Panc1 (cell line): ENCODE data around the gene DPP8. TPM values are rescaled to one million over a fixed set of nuclear protein-coding genes. Genes with fewer than 3 reads are reported as not detected.
A peak's percentile ranks its signal among the peaks of the same experiment; 100 is the strongest.

ENCODE experiments used
- ATAC-seq: fragments of 200-7000 bp; cut with Tn5 transposase; 2 replicates; pipeline ENCODE4 v1.9.1; 2020; ENCODE audit warnings: mild to moderate bottlenecking, moderate library complexity
- BruUV-seq: library from RNA; stranded (reverse); fragments of 400-500 nt; replicated peaks from 2 replicates; lab custom pipeline; 2021; lab: Mats Ljungman, UMichigan
- CTCF ChIA-PET: fragments of 300-600 bp; sonication (Branson Sonifier 250); formaldehyde crosslinking; loops from one replicate; lab custom pipeline; 2022; ENCODE audit warnings: antibody characterized with exemption; lab: Charles Lee
- POLR2A ChIA-PET: fragments of 300-600 bp; sonication (Branson Sonifier 250); formaldehyde crosslinking; loops from one replicate; lab custom pipeline; 2022; ENCODE audit warnings: antibody characterized with exemption; lab: Charles Lee
- DNase-seq: peaks from one replicate; pipeline ENCODE4 v3.0.0-alpha.2; 2010; ENCODE audit warnings: low read depth, low spot score
- H3K27ac ChIP-seq: 2 replicates; pipeline ENCODE4 v1.5.1; 2011; ENCODE audit warnings: mild to moderate bottlenecking, low read length, inconsistent platforms
- H3K27me3 ChIP-seq: fragments of 200-500 bp; sonication (Bioruptor generic); 2 replicates; pipeline ENCODE4 v1.6.0; 2014; ENCODE audit warnings: low read length, inconsistent platforms; ENCODE audit not compliant: control insufficient read depth, insufficient read depth
- H3K36me3 ChIP-seq: fragments of 200-500 bp; sonication (Bioruptor generic); 2 replicates; pipeline ENCODE4 v1.5.1; 2014; ENCODE audit warnings: inconsistent platforms, mild to moderate bottlenecking, low read length, moderate library complexity; ENCODE audit not compliant: control insufficient read depth, insufficient read depth
- H3K4me1 ChIP-seq: 2 replicates; pipeline ENCODE4 v1.5.1; 2011; ENCODE audit warnings: inconsistent platforms, mild to moderate bottlenecking, low read length, moderate library complexity; ENCODE audit not compliant: control insufficient read depth, insufficient read depth
- H3K4me3 ChIP-seq, 2 experiments: 2 replicates each; pipeline ENCODE4 v1.5.1; 2011 to 2012; ENCODE audit warnings: low read depth in 2 of 2, low read length in 2 of 2, mild to moderate bottlenecking in 2 of 2, inconsistent platforms in 1 of 2, moderate library complexity in 1 of 2
- H3K9me3 ChIP-seq: fragments of 200-500 bp; sonication (Bioruptor generic); 2 replicates; pipeline ENCODE4 v1.5.1; 2014; ENCODE audit warnings: low read depth, mild to moderate bottlenecking, inconsistent platforms, low read length, moderate library complexity; ENCODE audit not compliant: control insufficient read depth, insufficient read depth
- POLR2AphosphoS5 ChIP-seq: IDR thresholded peaks from 2 replicates; pipeline ENCODE4 v1.6.1; 2012; ENCODE audit warnings: mild to moderate bottlenecking, low read depth, low read length, moderate library complexity
- SIN3A ChIP-seq: IDR thresholded peaks from 2 replicates; pipeline ENCODE4 v1.6.1; 2012; ENCODE audit warnings: low read depth, mild to moderate bottlenecking, low read length, moderate library complexity, borderline replicate concordance; ENCODE audit not compliant: insufficient read depth
- TCF7L2 ChIP-seq: IDR thresholded peaks from 2 replicates; pipeline ENCODE4 v1.6.1; 2011; ENCODE audit warnings: mild to moderate bottlenecking, low read depth, low read length, inconsistent platforms
- in situ Hi-C: cut with HindIII; loops from 2 replicates; pipeline ENCODE4 v1.10.0; 2016; ENCODE audit warnings: low sequenced_read_pairs, low pct_unique_long_range_greater_than_20kb
- intact Hi-C: fragments of 100-400 bp; cut with micrococcal nuclease; formaldehyde crosslinking; loops from one replicate; pipeline ENCODE4 v1.10.0; 2022; ENCODE audit not compliant: unreplicated experiment
- total RNA-seq: library from RNA; stranded (reverse); gene quantifications from one replicate; pipeline ENCODE4 v1.2.1, GENCODE V29; 2021; ENCODE audit not compliant: unreplicated experiment
- TF ChIP-seq, protein P1 (sequence below), 2 experiments: IDR thresholded peaks; 2 replicates each; pipeline ENCODE4 v1.6.1; 2011 to 2012; ENCODE audit warnings: low read depth in 2 of 2, control low read depth in 1 of 2, low read length in 1 of 2, mild to moderate bottlenecking in 1 of 2, moderate library complexity in 1 of 2; ENCODE audit not compliant: insufficient read depth in 1 of 2
- TF ChIP-seq, protein P2 (sequence below): fragments of 450-650 bp; IDR thresholded peaks from 2 replicates; pipeline ENCODE4 v1.5.1; 2017; ENCODE audit warnings: mild to moderate bottlenecking

DPP8 gene
- total RNA-seq, 1 experiment from 2014 or later = 36.2 TPM

DNA sequence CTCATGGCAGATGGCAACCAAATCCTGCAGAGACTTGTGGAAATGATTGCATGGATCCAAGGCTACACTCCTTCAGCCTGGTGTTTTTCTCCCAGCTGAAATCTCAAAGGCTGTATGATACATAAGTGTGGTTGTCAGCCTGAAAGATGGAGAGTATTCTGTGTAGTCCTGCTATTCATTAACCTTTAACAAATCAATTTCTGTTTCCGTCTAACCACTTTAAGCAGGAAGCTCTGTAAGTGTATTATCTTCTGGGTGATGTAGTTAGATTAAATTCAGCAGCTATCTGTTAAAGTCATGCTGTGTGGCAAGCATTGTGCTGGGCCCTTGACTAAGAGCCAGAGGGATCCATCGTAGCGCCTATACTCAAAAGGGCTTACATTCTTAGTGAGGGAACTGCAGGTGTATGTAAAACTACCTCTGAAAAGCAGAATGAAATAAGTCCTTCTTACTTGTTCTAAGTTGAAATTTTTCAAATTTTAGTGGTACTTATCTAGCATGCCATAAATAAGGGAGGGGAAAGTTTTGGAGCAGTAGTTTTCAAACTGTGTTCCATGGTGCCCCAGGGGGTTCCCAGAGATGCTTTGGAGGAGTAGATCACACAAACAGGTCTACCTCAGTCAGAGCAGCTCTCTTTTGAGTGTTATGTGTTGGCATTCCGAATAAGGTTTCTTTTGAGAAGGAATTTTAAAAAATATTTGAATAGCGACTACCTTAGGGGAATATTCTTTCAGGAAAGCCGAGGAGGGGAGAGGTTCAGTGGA is 41.7 kb upstream of the DPP8 start:
- in situ Hi-C loops (no loop called here), intact Hi-C loops (no loop called here)
- DNase-seq (no peak), ATAC-seq (no peak)
- CTCF ChIA-PET = no interaction called here
- Histone ChIP-seq H3K4me3 (no peak overlapping the region), H3K27ac (no peak overlapping the region), H3K27me3 (no peaks in the 10 kb centered on the region), H3K9me3 (no peaks in the 10 kb centered on the region), H3K4me1 (no peaks in the 10 kb centered on the region; the same call in 1 of the 2 replicates), H3K36me3 (peaks cover 13% of the 10 kb centered on the region)
- no peak for TF ChIP-seq TCF7L2
- no peak for TF ChIP-seq POLR2AphosphoS5
- TF ChIP-seq, protein P1, sequence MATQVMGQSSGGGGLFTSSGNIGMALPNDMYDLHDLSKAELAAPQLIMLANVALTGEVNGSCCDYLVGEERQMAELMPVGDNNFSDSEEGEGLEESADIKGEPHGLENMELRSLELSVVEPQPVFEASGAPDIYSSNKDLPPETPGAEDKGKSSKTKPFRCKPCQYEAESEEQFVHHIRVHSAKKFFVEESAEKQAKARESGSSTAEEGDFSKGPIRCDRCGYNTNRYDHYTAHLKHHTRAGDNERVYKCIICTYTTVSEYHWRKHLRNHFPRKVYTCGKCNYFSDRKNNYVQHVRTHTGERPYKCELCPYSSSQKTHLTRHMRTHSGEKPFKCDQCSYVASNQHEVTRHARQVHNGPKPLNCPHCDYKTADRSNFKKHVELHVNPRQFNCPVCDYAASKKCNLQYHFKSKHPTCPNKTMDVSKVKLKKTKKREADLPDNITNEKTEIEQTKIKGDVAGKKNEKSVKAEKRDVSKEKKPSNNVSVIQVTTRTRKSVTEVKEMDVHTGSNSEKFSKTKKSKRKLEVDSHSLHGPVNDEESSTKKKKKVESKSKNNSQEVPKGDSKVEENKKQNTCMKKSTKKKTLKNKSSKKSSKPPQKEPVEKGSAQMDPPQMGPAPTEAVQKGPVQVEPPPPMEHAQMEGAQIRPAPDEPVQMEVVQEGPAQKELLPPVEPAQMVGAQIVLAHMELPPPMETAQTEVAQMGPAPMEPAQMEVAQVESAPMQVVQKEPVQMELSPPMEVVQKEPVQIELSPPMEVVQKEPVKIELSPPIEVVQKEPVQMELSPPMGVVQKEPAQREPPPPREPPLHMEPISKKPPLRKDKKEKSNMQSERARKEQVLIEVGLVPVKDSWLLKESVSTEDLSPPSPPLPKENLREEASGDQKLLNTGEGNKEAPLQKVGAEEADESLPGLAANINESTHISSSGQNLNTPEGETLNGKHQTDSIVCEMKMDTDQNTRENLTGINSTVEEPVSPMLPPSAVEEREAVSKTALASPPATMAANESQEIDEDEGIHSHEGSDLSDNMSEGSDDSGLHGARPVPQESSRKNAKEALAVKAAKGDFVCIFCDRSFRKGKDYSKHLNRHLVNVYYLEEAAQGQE (IDR thresholded peaks at IDR 0.05; ENCODE audit: insufficient read depth in 1 of 2, low read depth in 2 of 2, low read length in 1 of 2) = no peak
- TF ChIP-seq SIN3A = no peak
- TF ChIP-seq, protein P2, sequence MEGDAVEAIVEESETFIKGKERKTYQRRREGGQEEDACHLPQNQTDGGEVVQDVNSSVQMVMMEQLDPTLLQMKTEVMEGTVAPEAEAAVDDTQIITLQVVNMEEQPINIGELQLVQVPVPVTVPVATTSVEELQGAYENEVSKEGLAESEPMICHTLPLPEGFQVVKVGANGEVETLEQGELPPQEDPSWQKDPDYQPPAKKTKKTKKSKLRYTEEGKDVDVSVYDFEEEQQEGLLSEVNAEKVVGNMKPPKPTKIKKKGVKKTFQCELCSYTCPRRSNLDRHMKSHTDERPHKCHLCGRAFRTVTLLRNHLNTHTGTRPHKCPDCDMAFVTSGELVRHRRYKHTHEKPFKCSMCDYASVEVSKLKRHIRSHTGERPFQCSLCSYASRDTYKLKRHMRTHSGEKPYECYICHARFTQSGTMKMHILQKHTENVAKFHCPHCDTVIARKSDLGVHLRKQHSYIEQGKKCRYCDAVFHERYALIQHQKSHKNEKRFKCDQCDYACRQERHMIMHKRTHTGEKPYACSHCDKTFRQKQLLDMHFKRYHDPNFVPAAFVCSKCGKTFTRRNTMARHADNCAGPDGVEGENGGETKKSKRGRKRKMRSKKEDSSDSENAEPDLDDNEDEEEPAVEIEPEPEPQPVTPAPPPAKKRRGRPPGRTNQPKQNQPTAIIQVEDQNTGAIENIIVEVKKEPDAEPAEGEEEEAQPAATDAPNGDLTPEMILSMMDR = no peak
- TSS peak; percentile 19 for BruUV-seq
- POLR2A ChIA-PET = no interaction called here

DNA sequence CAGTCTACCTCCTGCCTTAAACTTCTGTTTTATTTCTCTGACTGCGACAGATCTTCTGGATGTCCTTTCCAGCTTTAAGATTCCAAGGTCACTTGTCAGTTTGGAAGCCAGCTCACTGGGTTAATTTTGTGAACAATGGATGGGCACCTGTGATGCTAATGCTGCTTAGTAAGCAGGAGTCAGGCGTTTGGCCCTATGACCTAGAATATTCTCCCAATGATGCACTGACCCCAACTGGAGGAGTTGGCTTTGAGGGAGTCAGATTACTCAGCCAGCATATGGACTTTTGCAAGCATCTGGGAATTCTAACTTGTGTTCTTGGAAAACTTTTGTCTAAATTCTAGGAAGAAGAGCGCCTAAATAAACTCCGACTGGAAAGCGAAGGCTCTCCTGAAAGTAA is 40.8 kb upstream of the DPP8 start:
- POLR2A ChIA-PET = no interaction called here
- no TSS peak for BruUV-seq
- Histone ChIP-seq H3K4me3 (no peak overlapping the region), H3K27ac (no peak overlapping the region), H3K27me3 (no peaks in the 10 kb centered on the region), H3K36me3 (peaks cover 16% of the 10 kb centered on the region), H3K9me3 (no peaks in the 10 kb centered on the region), H3K4me1 (no peaks in the 10 kb centered on the region; the same call in 1 of the 2 replicates)
- DNase-seq (no peak), ATAC-seq (no peak)
- in situ Hi-C loops = no loop called here
- TF ChIP-seq, protein P1 (IDR thresholded peaks at IDR 0.05; ENCODE audit: insufficient read depth in 1 of 2, low read depth in 2 of 2, low read length in 1 of 2) = no peak
- TF ChIP-seq TCF7L2 (no peak), POLR2AphosphoS5 (no peak), SIN3A (no peak)
- TF ChIP-seq, protein P2 = no peak
- CTCF ChIA-PET = interaction anchor here (0.5 kb wide), 1 partner anchor 424 kb away, joined by 10 read pairs; no protein-coding TSS in a partner anchor
- intact Hi-C loops = no loop called here
